Karpas-422 (cell line): ENCODE data around the gene INPP5A. TPM values are rescaled to one million over a fixed set of nuclear protein-coding genes. Genes with fewer than 3 reads are reported as not detected.

ENCODE experiments used
- DNase-seq: peaks from one replicate; pipeline ENCODE4 v3.0.0-alpha.2; 2015
- H2AFZ ChIP-seq: fragments of 200-600 bp; sonication (generic); 2 replicates; pipeline ENCODE4 v1.6.1; 2014; ENCODE audit warnings: antibody characterized with exemption, low read length, mixed read lengths
- H3K27ac ChIP-seq: fragments of 200-600 bp; sonication (generic); 2 replicates; pipeline ENCODE4 v1.5.1; 2014; ENCODE audit warnings: mild to moderate bottlenecking, low read length, moderate library complexity
- H3K27me3 ChIP-seq: fragments of 200-600 bp; sonication (generic); 2 replicates; pipeline ENCODE4 v1.6.1; 2014; ENCODE audit warnings: low read length, mixed read lengths
- H3K36me3 ChIP-seq: fragments of 200-600 bp; sonication (generic); 2 replicates; pipeline ENCODE4 v1.6.1; 2014; ENCODE audit warnings: low read length, mixed read lengths; ENCODE audit not compliant: insufficient read depth
- H3K4me1 ChIP-seq: fragments of 200-600 bp; sonication (generic); 2 replicates; pipeline ENCODE4 v1.6.1; 2014; ENCODE audit warnings: mild to moderate bottlenecking, low read length, mixed read lengths
- H3K4me2 ChIP-seq: fragments of 200-600 bp; sonication (generic); 2 replicates; pipeline ENCODE4 v1.6.1; 2014; ENCODE audit warnings: low read length, low read depth, mild to moderate bottlenecking; ENCODE audit not compliant: poor library complexity, severe bottlenecking
- H3K4me3 ChIP-seq: fragments of 200-600 bp; sonication (generic); 2 replicates; pipeline ENCODE4 v1.5.1; 2014; ENCODE audit warnings: mild to moderate bottlenecking, antibody characterized with exemption, low read length, mixed read lengths
- H3K79me2 ChIP-seq: fragments of 200-600 bp; sonication (generic); 2 replicates; pipeline ENCODE4 v1.6.1; 2014; ENCODE audit warnings: mild to moderate bottlenecking, low read length, mixed read lengths
- H3K9ac ChIP-seq: fragments of 200-600 bp; sonication (generic); 2 replicates; pipeline ENCODE4 v1.6.0; 2014; ENCODE audit warnings: low read length
- H3K9me2 ChIP-seq: fragments of 200-600 bp; sonication (generic), shearing (Covaris generic); replicated peaks from 2 replicates; pipeline ENCODE4 v1.6.0; 2014; ENCODE audit warnings: mild to moderate bottlenecking, low read length, moderate library complexity; ENCODE audit not compliant: insufficient read depth
- H3K9me3 ChIP-seq: fragments of 300-700, 200-600 bp; sonication (generic); 2 replicates; pipeline ENCODE4 v1.6.1; 2014; ENCODE audit warnings: low read length, mixed read lengths
- H4K20me1 ChIP-seq: fragments of 200-600 bp; sonication (generic); 2 replicates; pipeline ENCODE4 v1.6.1; 2014; ENCODE audit warnings: mild to moderate bottlenecking, antibody characterized with exemption, low read length, low read depth; ENCODE audit not compliant: insufficient read depth
- total RNA-seq: library from RNA; depleted of rRNA; stranded (reverse); fragments of >200 nt; shearing (Covaris generic); gene quantifications from 2 replicates; pipeline ENCODE4 v1.2.3, GENCODE V29; 2014; ENCODE audit warnings: low replicate concordance

INPP5A gene
- total RNA-seq, 1 experiment from 2014 or later: 9.1 TPM

DNA sequence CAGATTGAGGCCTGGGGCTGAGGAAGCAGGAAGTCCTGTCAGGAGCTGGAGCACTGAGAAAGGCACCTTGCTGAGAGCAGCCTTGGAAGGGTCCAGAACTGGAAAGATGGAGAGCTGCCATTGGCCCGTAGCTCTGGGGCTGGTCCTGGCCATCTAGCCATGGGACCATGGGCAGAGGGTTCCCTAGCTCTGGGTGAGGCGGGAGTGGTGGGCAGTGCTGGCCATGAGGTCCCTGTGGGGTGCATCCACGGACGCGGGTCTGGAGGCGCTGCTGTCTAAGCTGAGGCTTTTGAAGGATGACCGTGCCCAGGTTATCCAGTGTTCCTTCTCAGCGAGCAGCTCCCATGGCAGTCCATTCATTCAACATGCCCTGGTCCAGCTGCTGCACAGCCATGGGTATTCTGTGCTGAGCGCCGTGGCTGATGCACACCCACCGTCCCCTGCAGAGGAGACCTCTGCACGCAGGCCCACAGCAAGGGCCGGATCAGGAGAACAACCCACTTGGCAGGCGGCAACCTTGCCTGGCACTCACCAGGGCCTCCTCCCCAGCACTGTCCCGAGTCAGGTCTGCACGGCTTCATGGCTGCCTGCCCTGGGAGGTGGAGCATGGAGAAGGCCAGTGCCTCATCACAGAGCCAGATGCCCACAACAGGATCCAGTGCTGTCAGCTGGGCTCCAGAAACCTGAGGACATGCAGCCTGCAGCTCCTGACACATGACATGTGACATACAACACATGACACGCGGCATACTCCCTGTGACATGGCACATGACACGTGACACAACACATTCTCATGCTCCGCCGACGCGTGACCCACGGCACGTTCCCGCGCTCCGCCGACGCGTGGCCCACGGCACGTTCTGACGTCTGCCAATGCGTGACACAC lies 121.9 kb downstream of the INPP5A start:
- Histone ChIP-seq H3K4me2 (no peak overlapping the region), H3K4me3 (no peak overlapping the region), H2AFZ (no peak overlapping the region)

DNA sequence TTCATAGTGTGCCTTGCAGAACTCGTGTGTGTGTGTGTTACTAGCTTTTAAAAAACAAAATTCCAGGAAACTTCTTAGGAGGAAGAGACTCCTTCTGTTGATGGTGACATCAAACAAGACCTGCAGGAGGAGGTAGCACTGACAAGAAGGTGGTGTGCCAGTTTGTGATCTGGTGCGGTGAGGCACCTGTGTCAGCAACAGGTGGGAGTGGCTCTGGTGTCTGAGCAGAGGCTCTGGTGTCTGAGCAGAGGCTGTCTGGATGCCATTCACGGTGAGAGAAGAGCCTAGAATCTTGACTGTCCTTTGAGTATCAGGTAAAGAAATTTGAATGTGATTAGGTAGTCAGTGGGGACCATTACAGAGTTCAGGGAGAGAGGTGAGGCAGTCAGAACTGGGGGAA lies 122.8 kb downstream of the INPP5A start:
- H3K4me3 ChIP-seq: no peak overlapping the region
- H3K9me2 ChIP-seq: no peaks in the 10 kb centered on the region
- H3K27me3 ChIP-seq: no peaks in the 10 kb centered on the region
- no peak for DNase-seq
- H3K79me2 ChIP-seq: no peaks in the 10 kb centered on the region
- H3K9ac ChIP-seq: no peak overlapping the region
- H3K9me3 ChIP-seq: no peaks in the 10 kb centered on the region
- H3K27ac ChIP-seq: no peak overlapping the region
- no peak overlapping the region for H3K4me2 ChIP-seq
- no peaks in the 10 kb centered on the region for H3K36me3 ChIP-seq
- H4K20me1 ChIP-seq: peaks cover 4% of the 10 kb centered on the region; the same call in 1 of the 2 replicates
- no peaks in the 10 kb centered on the region for H3K4me1 ChIP-seq
- H2AFZ ChIP-seq: no peak overlapping the region

More for the DNA sequence above, 121.9 kb downstream of the INPP5A start:
- Histone ChIP-seq H3K36me3 (no peaks in the 10 kb centered on the region), H3K9me3 (no peaks in the 10 kb centered on the region), H3K9me2 (no peaks in the 10 kb centered on the region), H3K9ac (no peak overlapping the region), H4K20me1 (peaks cover 10% of the 10 kb centered on the region; the same call in 1 of the 2 replicates), H3K27ac (no peak overlapping the region), H3K79me2 (no peaks in the 10 kb centered on the region), H3K27me3 (no peaks in the 10 kb centered on the region), H3K4me1 (no peaks in the 10 kb centered on the region)
- no peak for DNase-seq

DNA sequence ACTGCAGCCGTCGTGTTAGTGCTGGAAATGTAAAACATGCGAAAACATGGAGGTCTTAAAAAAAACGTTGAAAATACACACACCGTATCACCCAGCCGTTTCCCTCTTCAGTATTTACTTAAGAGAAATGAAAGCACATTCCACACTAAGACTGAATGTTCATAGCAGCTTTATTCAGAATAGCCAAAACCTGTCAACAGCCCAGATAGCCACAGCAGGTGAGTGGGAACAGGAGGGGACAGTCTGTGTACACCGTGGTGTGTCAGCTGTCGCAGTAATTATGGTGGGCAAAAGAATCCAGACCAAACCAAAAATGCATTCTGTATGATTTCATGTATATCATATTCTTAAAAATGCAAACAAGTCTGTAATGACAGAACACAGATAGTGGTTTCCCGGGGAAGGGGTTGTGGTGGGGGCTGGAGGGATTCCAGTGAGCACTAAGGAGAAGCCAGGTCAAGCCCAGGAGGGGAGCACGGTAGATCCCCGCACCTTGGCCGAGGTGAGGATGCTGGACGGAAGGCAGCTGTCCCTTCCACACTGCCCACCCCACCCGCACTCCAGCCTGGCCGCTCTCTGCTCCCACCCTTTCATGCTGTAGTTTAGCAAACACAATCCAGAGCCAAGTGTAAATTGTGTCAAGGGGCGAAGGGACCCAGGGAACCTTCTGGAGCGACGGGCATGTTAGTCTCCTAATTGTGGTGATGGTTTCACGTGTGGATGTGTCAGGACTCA lies 124.8 kb downstream of the INPP5A start:
- Histone ChIP-seq H4K20me1 (0 out of 2 replicates have a peak, but pooled peaks cover 2% of the 10 kb centered on the region), H3K9me2 (no peaks in the 10 kb centered on the region), H3K36me3 (no peaks in the 10 kb centered on the region), H3K4me3 (no peak overlapping the region), H3K27me3 (no peaks in the 10 kb centered on the region), H3K79me2 (no peaks in the 10 kb centered on the region), H2AFZ (no peak overlapping the region), H3K9ac (no peak overlapping the region), H3K9me3 (no peaks in the 10 kb centered on the region), H3K4me1 (no peaks in the 10 kb centered on the region), H3K27ac (no peak overlapping the region), H3K4me2 (no peak overlapping the region)
- no peak for DNase-seq

DNA sequence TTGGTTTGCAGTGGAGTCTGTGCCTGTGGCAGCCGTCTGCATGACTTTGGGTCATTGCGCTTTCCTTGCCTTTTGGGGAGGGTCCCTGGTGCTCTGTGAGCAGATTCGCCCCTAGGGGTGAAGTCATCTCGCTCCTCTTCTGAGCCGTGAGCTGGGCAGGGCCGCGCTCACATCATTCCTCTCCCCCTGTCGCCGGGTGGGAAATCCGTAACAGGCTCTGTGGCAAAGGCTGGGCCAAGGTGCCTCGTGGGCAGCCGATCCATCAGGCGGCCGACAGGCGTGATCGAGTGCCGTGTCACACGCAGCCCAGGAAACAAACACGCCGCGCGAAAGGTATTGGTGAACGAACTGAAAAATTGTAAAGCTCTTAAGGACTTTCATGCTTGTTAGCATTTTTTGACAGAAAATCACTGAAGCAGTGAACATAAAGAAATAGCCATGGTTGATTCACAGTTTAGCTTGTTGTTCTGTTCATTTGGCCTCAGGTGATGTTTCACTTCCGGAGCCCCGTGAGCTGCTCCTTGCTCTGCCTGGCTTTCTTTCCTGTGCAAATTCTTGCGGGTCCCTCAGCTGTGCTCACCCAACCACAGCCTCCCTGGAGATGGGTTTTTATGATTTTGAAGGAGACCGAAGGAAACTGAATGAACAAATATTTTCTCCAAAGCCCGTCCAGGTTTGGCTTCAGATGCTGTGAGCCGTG lies 126.2 kb downstream of the INPP5A start:
- H3K4me3 ChIP-seq: no peak overlapping the region
- H3K4me2 ChIP-seq: no peak overlapping the region
- no peak overlapping the region for H2AFZ ChIP-seq
- no peaks in the 10 kb centered on the region for H3K4me1 ChIP-seq
- no peaks in the 10 kb centered on the region for H3K79me2 ChIP-seq
- DNase-seq: no peak
- H3K9me2 ChIP-seq: no peaks in the 10 kb centered on the region
- no peaks in the 10 kb centered on the region for H3K36me3 ChIP-seq
- H4K20me1 ChIP-seq: peaks cover 9% of the 10 kb centered on the region; the same call in 1 of the 2 replicates
- no peak overlapping the region for H3K27ac ChIP-seq
- H3K27me3 ChIP-seq: no peaks in the 10 kb centered on the region
- H3K9ac ChIP-seq: no peak overlapping the region
- H3K9me3 ChIP-seq: no peaks in the 10 kb centered on the region

DNA sequence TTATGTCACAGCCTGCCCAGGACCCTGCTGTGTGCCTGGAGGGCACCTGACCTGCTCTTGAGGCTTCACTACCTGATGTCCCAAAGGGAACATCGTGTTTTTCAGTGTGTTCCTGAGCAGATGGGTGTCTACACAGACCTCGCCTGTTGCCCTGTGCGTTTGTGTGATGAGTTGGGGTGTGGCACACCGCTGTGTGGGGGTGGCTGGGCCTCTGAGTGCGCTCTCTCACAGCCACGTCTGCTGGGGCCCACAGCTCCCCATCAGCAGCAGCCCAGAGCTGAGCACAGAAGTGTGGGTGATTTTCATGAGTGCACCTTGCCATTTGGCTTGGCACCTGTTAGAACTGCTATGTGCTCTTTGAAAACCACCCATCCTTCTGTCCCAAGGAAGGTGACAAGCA lies 126.8 kb downstream of the INPP5A start:
- no peak overlapping the region for H3K9ac ChIP-seq
- no peak overlapping the region for H3K4me3 ChIP-seq
- H3K9me2 ChIP-seq: no peaks in the 10 kb centered on the region
- no peak overlapping the region for H3K27ac ChIP-seq
- H2AFZ ChIP-seq: no peak overlapping the region
- H3K4me1 ChIP-seq: no peaks in the 10 kb centered on the region; the same call in 1 of the 2 replicates
- H3K27me3 ChIP-seq: no peaks in the 10 kb centered on the region
- H3K79me2 ChIP-seq: no peaks in the 10 kb centered on the region
- H3K9me3 ChIP-seq: no peaks in the 10 kb centered on the region
- DNase-seq: no peak
- no peaks in the 10 kb centered on the region for H3K36me3 ChIP-seq
- peaks cover 9% of the 10 kb centered on the region; the same call in 1 of the 2 replicates for H4K20me1 ChIP-seq
- H3K4me2 ChIP-seq: no peak overlapping the region

DNA sequence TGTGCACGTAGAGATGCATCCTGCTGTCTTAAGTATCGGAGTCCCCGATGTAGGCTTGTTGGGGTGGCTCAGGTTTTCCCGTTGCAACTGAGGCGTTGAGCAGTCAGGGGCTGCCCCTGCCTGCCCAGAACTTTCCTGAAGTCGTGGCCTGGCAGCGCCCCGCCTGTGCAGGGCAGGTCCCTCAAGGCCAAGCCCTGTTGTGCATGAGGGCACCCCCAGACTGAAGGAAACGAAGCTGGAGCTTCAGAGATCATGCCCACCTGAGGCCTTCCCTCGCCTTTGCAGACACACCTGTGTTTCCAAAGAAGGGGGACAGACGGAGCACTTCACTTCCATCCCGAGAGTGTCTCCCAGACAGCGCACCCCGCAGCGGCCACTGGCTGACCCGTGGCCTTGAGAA lies 127.3 kb downstream of the INPP5A start:
- Histone ChIP-seq H3K9me3 (no peaks in the 10 kb centered on the region), H3K36me3 (no peaks in the 10 kb centered on the region), H2AFZ (no peak overlapping the region), H3K79me2 (no peaks in the 10 kb centered on the region), H4K20me1 (peaks cover 9% of the 10 kb centered on the region; the same call in 1 of the 2 replicates), H3K9ac (no peak overlapping the region), H3K9me2 (no peaks in the 10 kb centered on the region), H3K4me1 (no peaks in the 10 kb centered on the region; the same call in 1 of the 2 replicates), H3K27me3 (no peaks in the 10 kb centered on the region), H3K4me3 (no peak overlapping the region), H3K27ac (no peak overlapping the region), H3K4me2 (no peak overlapping the region)
- DNase-seq: no peak

DNA sequence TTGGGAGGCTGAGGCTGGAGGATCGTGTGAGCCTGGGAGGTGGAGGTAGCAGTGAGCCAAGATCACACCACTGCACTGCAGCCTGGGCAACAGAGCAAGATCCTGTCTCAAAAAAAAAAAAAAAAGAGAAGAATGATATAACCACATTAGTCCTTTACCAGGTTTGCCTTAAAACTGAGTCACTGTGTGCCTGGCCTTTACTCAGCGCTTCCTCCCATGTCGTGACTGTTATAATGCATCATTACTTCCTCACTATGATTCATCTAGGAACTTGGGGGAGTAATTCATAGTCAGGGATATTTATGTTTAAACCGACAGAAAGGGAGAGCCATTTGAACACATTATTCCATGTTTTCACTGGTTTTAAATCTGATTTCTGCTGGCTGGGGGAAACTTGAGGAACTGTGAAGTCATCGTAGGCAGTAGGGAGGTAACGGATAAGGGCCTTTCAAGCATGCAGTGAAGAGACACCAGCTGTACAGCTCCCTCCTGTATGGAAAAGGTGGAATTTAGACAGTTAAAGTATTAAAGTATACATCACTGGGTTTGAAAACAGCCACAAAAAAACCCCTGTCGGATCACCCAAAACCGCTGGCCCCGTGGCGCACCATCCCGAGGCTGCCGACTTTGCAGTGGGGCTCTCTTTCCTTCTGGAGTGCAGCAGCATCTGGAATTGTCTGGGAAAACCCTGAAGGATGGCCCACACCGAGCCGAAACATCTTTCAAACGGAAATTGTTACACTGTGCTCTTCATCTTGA lies 128.5 kb downstream of the INPP5A start:
- no peak overlapping the region for H3K4me3 ChIP-seq
- no peak overlapping the region for H3K4me2 ChIP-seq
- no peaks in the 10 kb centered on the region for H3K27me3 ChIP-seq
- peaks cover 9% of the 10 kb centered on the region; the same call in 1 of the 2 replicates for H4K20me1 ChIP-seq
- no peak overlapping the region for H2AFZ ChIP-seq
- DNase-seq: no peak
- H3K9me3 ChIP-seq: no peaks in the 10 kb centered on the region
- no peak overlapping the region for H3K9ac ChIP-seq
- no peaks in the 10 kb centered on the region for H3K79me2 ChIP-seq
- no peaks in the 10 kb centered on the region for H3K36me3 ChIP-seq
- no peaks in the 10 kb centered on the region for H3K9me2 ChIP-seq
- no peaks in the 10 kb centered on the region; the same call in 1 of the 2 replicates for H3K4me1 ChIP-seq
- H3K27ac ChIP-seq: no peak overlapping the region
